NCI-H187 (cell line): ENCODE data around the gene AICDA.

Experiments
- DNase-seq, 2 experiments: peaks; one replicate each; lab custom pipeline; 2025; lab: John Stamatoyannopoulos, UW

Gene AICDA

DNA sequence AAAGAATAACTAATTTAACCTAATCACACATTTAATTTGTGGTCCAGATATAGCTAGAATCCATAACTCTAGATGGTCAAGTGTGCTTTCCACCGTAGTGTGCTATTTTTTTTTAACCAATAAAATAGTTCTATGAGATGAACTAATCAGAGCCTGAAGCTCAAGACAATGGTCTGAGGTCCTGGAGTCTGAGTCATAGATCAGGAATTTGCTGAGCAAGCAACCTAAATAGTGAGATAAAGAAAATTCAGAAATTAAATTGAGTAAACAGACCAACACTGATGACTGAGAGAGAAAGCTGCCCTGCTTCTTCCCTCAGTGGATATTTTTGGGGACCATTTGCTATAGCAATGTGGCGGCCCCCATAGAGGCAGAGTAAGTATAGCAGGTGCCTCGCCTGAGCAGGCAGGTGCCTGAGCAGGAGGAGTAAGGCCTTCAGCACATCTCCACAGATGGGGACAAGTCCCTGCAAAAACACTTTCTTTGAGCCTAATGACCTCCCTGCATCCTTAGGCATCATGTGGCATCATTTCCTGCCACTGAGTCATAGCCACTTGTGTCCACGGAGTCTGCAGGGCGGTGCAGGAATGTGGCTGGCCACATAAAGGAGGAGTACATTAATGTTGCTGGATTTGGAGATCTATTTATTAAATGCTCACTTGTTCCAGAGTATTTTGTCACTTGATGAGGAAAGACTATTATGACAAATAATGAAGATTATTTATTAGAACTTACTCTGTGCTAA lies 58.0 kb downstream of the AICDA start:
- no peak for DNase-seq

DNA sequence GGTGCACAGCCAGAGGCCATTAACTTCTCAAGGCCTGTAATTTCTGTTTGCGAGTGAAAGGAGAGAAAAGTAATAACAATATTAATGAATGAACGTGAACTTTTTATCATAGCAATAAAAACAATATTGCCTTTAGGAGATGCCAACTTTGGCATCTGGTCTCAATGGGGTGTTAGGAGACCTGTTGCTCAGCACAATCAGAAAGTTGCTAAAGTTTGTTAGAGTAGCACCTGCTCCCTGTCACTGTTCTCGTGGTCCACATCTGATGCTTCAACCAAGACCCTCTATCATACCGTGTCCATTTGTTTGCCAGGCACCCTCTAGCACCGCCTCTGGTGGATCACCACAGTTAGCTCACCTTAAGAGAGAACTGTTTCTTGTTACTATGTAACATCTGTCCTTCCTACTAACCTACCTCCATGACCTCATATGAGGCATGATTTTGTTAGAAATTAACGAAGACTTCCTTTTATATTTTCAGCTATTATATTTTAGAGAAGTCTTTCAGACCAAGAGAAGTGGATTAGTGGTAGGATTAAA lies 59.5 kb downstream of the AICDA start:
- DNase-seq: no peak
